NB4 (cell line): ENCODE measurements around the gene TMEM18.

Experiments used
- DNase-seq: peaks from one replicate; pipeline ENCODE4 v3.0.0; 2010; ENCODE audit warnings: low read depth
- H3K4me3 ChIP-seq: one replicate; pipeline ENCODE4 v1.5.1; 2011; ENCODE audit warnings: mild to moderate bottlenecking, low read depth, low read length, moderate library complexity
- MYC ChIP-seq: IDR thresholded peaks from 2 replicates; pipeline ENCODE4 v1.6.1; 2011; ENCODE audit warnings: low read depth, low read length
- POLR2A ChIP-seq: IDR thresholded peaks from 2 replicates; pipeline ENCODE4 v1.6.1; 2011; ENCODE audit warnings: mild to moderate bottlenecking; ENCODE audit not compliant: insufficient read length; ENCODE audit errors: extremely low read depth
- TF ChIP-seq, protein P1 (sequence below): IDR thresholded peaks from one replicate; pipeline ENCODE4 v1.5.1; 2012; ENCODE audit warnings: low read depth, low read length
- TF ChIP-seq, protein P2 (sequence below): IDR thresholded peaks from 2 replicates; pipeline ENCODE4 v1.6.1; 2011; ENCODE audit warnings: low read depth, low read length

Gene TMEM18

DNA sequence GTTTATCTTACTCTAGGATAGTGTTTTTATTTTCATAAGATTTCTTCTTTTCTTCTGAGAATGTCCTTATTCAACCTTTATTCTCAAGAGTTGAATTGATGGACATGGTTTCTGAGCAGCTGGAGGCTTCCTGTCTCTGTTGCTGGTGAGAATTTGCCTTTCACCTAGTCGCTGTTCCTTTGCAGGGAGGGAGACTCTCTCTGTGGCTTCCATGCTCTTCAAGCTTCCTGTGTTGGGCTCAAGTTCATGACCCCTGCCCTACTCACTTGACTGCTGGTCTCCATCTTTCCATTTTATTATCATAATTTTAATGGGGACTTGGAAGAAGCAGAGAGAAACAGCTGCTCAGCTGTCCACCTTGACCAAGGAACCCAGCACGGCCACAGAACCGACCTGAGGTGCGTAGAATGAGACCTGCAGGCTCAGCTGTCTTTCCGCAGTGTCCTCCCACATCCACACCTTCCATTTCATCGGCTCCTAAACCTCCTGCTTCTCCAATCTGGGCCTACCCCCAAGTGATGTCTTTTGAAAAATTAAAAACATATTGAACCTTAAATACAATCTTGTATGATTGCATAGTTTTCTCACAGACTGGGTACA, 24.2 kb downstream of the TMEM18 start:
- DNase-seq, result no peak

DNA sequence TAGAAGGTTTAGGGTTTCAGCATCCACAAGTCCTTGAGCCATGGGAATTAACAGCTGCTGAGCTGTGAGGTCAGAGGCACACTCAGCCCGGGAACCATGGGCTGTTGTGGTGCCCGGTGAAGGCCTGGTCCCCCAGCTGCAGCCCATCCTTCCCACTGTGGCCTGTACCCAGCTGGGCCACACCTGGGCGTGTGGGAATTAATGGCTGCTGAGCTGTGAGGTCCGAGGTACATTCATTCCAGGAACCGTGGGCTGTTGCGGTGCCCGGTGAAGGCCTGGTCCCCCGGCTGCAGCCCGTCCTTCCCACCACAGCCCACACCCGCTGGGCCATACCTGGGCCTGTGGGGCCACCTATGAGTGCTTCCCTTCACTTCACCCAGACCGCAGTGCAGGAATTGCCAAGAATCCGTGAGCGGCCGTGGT, 25.2 kb downstream of the TMEM18 start:
- H3K4me3 ChIP-seq, result no peak overlapping the region
- DNase-seq, result no peak

More for the DNA sequence above, 24.2 kb downstream of the TMEM18 start:
- TF ChIP-seq, protein P1, sequence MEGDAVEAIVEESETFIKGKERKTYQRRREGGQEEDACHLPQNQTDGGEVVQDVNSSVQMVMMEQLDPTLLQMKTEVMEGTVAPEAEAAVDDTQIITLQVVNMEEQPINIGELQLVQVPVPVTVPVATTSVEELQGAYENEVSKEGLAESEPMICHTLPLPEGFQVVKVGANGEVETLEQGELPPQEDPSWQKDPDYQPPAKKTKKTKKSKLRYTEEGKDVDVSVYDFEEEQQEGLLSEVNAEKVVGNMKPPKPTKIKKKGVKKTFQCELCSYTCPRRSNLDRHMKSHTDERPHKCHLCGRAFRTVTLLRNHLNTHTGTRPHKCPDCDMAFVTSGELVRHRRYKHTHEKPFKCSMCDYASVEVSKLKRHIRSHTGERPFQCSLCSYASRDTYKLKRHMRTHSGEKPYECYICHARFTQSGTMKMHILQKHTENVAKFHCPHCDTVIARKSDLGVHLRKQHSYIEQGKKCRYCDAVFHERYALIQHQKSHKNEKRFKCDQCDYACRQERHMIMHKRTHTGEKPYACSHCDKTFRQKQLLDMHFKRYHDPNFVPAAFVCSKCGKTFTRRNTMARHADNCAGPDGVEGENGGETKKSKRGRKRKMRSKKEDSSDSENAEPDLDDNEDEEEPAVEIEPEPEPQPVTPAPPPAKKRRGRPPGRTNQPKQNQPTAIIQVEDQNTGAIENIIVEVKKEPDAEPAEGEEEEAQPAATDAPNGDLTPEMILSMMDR, result no peak
- no peak for TF ChIP-seq MYC
- TF ChIP-seq, protein P2, sequence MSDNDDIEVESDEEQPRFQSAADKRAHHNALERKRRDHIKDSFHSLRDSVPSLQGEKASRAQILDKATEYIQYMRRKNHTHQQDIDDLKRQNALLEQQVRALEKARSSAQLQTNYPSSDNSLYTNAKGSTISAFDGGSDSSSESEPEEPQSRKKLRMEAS, result no peak
- TF ChIP-seq POLR2A, result no peak
- no peak overlapping the region for H3K4me3 ChIP-seq

DNA sequence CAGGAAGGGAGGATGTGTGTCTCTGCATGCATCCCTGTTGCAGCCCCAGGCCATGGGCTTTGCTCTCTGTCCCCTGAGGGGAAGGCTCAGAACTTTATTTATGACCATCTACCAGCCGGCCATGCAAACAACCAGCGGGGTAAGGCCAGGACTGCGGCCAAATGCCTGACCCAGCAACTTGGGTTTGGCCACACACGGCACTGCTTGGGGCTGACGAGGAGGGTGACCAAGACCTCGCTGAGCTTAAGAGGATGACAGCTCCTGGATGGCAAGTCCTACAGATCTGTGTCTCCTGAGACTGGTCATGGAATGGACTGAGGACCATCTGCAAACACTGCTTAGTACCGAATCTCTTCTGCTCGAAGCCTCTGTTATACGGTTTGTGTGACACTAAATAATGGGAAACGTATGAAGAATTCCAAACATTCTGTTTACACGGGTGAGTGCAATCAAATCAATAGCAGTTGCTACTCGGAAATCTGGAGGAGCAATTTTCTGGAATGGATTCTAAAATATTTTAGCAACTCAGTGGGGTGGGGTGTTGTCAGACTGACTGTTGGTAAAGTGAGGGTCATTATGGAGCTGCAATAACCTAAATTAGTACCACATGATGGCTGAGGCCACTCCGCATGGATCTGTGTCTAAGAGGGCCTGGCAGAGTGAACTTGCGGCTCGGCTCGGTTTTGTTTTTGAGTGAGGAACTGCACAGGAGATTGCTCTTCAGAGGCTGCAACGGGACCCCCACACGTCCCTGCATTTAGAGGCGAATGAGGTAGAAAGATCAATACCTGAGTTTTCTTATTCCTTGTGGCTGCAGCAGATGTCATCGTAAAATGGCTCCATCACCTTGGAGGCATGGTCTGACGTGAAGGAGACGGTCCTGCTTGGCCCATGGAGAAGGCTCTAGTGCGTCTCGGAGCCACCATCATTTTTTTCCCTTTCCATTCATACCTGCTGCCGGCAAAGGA, 26.6 kb downstream of the TMEM18 start:
- no peak for TF ChIP-seq POLR2A
- TF ChIP-seq MYC, result no peak
- TF ChIP-seq, protein P2, result no peak
- TF ChIP-seq, protein P1, result no peak
- no peak overlapping the region for H3K4me3 ChIP-seq

More for the DNA sequence above, 25.2 kb downstream of the TMEM18 start:
- TF ChIP-seq, protein P1, result no peak
- no peak for TF ChIP-seq MYC
- TF ChIP-seq POLR2A, result no peak
- TF ChIP-seq, protein P2, result no peak

GRCh38 chr2:649426-650342, 27.5 kb downstream of the TMEM18 start:
- TF ChIP-seq POLR2A (no peak), MYC (no peak)
- TF ChIP-seq, protein P2, result no peak
- TF ChIP-seq, protein P1, result no peak
- no peak for DNase-seq
- H3K4me3 ChIP-seq, result no peak overlapping the region

More for the DNA sequence above, 26.6 kb downstream of the TMEM18 start:
- DNase-seq, result no peak
